ENCODE measurements around the gene RAB31. TPM values are rescaled to one million over a fixed set of nuclear protein-coding genes. Genes with fewer than 3 reads are reported as not detected.

Gene RAB31
- total RNA-seq, 4 donors from 2014 or later: 3.2 to 7.1 (median 4.4) TPM

DNA sequence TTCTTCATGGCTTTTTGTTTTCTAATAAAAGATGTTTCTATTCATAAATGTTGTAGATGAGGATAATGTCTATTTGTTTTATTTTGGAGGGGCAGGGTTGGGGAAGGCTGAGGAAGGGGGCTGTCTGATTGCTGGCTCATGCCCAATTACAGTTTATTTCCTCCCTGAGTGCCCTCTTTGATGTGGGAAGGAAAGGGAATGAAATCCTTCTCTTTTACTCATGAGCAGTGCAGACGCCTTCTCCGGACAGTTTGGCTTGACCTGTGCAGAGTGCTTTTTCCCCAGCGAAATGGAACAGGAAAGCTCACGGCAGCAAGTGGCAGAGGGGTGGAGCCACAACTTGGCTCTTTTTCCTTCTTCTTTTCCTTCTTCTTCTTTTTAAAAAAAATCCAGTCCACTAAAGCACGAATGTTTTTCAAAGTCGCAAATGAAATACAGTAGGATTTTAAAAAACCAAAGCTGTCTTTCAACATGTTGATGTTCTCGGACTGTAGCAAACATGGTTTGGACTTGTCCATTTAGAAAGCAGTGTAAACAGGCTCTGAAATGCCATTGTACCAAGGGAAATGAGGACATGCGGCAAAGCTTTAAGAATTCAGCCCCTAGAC lies 34.5 kb downstream of the RAB31 start:
- Histone ChIP-seq H3K4me1 (peaks cover 0 to 3% of the 10 kb centered on the region in 2 donors), H3K9me3 (no peaks in the 10 kb centered on the region), H3K4me3 (no peak overlapping the region), H3K36me3 (no peaks in the 10 kb centered on the region), H3K27me3 (no peaks in the 10 kb centered on the region), H3K27ac (peak overlapping the region in 2 of 4 donors; percentile 17 to 45)
- no peak for ATAC-seq
- in situ Hi-C loops (cut with MboI; ENCODE audit: low sequenced_read_pairs in 4 of 4) (no loop called here), intact Hi-C loops (cut with DNase I; ENCODE audit: low total_unique reads) (no loop called here)
- peak in 1 of 2 donors; percentile 6 for TF ChIP-seq POLR2A (IDR thresholded peaks at IDR 0.05)
- TF ChIP-seq, protein P1, sequence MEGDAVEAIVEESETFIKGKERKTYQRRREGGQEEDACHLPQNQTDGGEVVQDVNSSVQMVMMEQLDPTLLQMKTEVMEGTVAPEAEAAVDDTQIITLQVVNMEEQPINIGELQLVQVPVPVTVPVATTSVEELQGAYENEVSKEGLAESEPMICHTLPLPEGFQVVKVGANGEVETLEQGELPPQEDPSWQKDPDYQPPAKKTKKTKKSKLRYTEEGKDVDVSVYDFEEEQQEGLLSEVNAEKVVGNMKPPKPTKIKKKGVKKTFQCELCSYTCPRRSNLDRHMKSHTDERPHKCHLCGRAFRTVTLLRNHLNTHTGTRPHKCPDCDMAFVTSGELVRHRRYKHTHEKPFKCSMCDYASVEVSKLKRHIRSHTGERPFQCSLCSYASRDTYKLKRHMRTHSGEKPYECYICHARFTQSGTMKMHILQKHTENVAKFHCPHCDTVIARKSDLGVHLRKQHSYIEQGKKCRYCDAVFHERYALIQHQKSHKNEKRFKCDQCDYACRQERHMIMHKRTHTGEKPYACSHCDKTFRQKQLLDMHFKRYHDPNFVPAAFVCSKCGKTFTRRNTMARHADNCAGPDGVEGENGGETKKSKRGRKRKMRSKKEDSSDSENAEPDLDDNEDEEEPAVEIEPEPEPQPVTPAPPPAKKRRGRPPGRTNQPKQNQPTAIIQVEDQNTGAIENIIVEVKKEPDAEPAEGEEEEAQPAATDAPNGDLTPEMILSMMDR (IDR thresholded peaks at IDR 0.05 in 4 of 5, conservative IDR thresholded peaks at IDR 0.05 in 1 of 5): no peak
- no peak for DNase-seq

DNA sequence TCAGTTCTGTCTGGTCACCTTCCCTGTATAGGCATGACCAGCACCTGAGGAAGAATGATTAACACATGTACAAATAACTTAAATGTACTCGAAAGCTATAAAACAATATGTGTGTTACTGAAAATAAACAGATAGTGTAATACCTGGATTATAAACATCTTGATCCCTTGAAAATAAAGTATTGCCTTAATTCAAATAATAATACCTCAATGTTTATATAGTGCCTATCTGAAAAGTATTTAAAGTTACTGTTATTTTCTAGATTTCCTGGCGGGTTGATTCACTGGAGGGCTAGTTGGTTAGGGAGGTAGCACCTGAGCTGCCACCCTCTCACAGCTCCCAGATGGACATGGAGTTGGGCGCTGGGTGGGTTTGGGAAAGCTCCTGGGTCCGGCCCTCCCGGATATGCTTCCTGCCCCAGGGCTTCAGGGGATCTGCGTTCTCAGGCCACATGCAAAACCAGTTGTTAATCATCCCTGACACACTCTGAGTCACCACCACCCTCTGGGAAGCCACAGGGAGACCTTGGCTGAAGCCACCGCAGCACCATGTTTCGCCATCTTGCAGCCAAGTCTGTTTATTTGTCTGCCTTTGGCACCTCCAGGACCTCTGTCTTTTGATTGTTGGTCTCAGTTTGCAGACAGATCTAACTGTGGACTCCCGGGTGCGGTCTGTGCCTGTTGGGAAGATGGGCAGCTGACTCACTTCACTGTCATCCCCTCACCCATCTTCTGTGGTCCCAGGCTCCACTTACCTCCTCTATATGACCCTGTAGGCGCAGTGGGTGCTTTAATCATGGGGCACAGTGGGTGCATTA lies 35.3 kb downstream of the RAB31 start:
- no peak for TF ChIP-seq POLR2A (IDR thresholded peaks at IDR 0.05)
- TF ChIP-seq, protein P1 (IDR thresholded peaks at IDR 0.05 in 4 of 5, conservative IDR thresholded peaks at IDR 0.05 in 1 of 5): no peak
- H3K4me1 ChIP-seq: peaks cover 0 to 3% of the 10 kb centered on the region in 2 donors
- H3K4me3 ChIP-seq: no peak overlapping the region
- in situ Hi-C loops (cut with MboI; ENCODE audit: low sequenced_read_pairs in 4 of 4) (no loop called here), intact Hi-C loops (cut with DNase I; ENCODE audit: low total_unique reads) (no loop called here)
- ATAC-seq (peak in 1 of 2 donors; percentile 24), DNase-seq (no peak)
- no peaks in the 10 kb centered on the region for H3K9me3 ChIP-seq
- H3K27me3 ChIP-seq: no peaks in the 10 kb centered on the region
- H3K36me3 ChIP-seq: no peaks in the 10 kb centered on the region
- H3K27ac ChIP-seq: peak overlapping the region in 2 of 4 donors; percentile 7 to 45

DNA sequence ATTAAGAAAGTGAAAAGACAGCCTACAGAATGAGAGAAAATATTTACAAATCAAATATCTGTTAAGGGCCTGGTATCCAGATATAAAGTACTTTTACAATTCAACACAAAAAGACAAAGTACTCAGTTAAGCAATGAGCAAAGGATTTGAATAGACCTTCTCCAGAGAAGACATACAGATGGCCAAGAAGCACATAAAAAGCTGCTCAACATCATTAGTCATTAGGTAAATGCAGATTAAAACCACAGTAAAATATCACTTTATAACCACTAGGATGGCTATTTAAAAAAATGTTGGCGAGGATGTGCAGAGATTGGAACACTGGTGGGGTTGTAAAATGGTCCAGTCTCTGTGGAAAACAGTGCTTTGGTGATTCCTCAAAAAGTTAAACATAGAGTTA lies 38.9 kb downstream of the RAB31 start:
- Histone ChIP-seq H3K36me3 (no peaks in the 10 kb centered on the region), H3K4me3 (no peak overlapping the region), H3K27me3 (no peaks in the 10 kb centered on the region), H3K9me3 (no peaks in the 10 kb centered on the region), H3K4me1 (peaks cover 0 to 3% of the 10 kb centered on the region in 2 donors), H3K27ac (no peak overlapping the region)
- ATAC-seq: no peak
- in situ Hi-C loops (cut with MboI; ENCODE audit: low sequenced_read_pairs in 4 of 4) (no loop called here), intact Hi-C loops (cut with DNase I; ENCODE audit: low total_unique reads) (no loop called here)
- TF ChIP-seq, protein P1 (IDR thresholded peaks at IDR 0.05 in 4 of 5, conservative IDR thresholded peaks at IDR 0.05 in 1 of 5): no peak
- TF ChIP-seq POLR2A (IDR thresholded peaks at IDR 0.05): no peak
- DNase-seq: no peak

DNA sequence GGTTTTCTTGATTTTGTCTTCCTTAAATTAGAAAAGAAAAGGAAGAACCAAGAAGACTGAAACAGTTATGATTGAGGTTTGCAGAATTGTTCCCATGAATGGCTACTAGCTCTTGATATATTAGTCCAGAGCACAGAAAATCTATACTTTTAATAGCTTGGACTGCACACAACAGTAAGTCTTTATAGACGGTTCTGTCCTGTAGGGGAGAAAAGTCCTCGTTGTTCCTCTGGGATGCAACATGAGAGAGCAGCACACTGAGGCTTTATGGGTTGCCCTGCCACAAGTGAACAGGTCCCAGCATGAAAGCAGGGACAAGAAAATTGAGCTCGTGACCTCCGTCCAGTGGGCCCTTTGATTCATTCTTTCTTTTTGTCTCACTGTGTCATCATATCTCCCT lies 41.5 kb downstream of the RAB31 start:
- no peak overlapping the region for H3K27ac ChIP-seq
- no peaks in the 10 kb centered on the region for H3K9me3 ChIP-seq
- ATAC-seq: no peak
- TF ChIP-seq, protein P1 (IDR thresholded peaks at IDR 0.05 in 4 of 5, conservative IDR thresholded peaks at IDR 0.05 in 1 of 5): no peak
- TF ChIP-seq POLR2A (IDR thresholded peaks at IDR 0.05): no peak
- intact Hi-C loops (cut with DNase I; ENCODE audit: low total_unique reads) (no loop called here), in situ Hi-C loops (cut with MboI; ENCODE audit: low sequenced_read_pairs in 4 of 4) (no loop called here)
- no peaks in the 10 kb centered on the region for H3K27me3 ChIP-seq
- no peak overlapping the region for H3K4me3 ChIP-seq
- no peaks in the 10 kb centered on the region for H3K36me3 ChIP-seq
- no peak for DNase-seq
- no peaks in the 10 kb centered on the region for H3K4me1 ChIP-seq

All from gastrocnemius medialis (tissue), 4 donors.